ENCODE results near the gene MON2.

Gene MON2

GRCh38 chr12:62613081-62613480 is 146.5 kb downstream of the MON2 start:
- DNase-seq (ENCODE audit: low read depth in 2 of 2), result no peak

- DNase-seq (ENCODE audit: low read depth in 2 of 2), result no peak
Observed at GRCh38 chr12:62618319-62618718, 151.7 kb downstream of the MON2 start.

- DNase-seq (ENCODE audit: low read depth in 2 of 2), result no peak
Observed at GRCh38 chr12:62618930-62619329, 152.3 kb downstream of the MON2 start.

- DNase-seq (ENCODE audit: low read depth in 2 of 2), result no peak
Observed at GRCh38 chr12:62621101-62621638, 154.5 kb downstream of the MON2 start.

GRCh38 chr12:62622177-62622576 is 155.6 kb downstream of the MON2 start:
- no peak for DNase-seq (ENCODE audit: low read depth in 2 of 2)

GRCh38 chr12:62625228-62625627 is 158.6 kb downstream of the MON2 start:
- no peak for DNase-seq (ENCODE audit: low read depth in 2 of 2)

GRCh38 chr12:62627181-62627580 is 160.6 kb downstream of the MON2 start:
- no peak for DNase-seq (ENCODE audit: low read depth in 2 of 2)

- no peak for DNase-seq (ENCODE audit: low read depth in 2 of 2)
Observed at GRCh38 chr12:62629413-62629812, 162.8 kb downstream of the MON2 start.

GRCh38 chr12:62629971-62630739 is 163.5 kb downstream of the MON2 start:
- no peak for DNase-seq (ENCODE audit: low read depth in 2 of 2)

GRCh38 chr12:62631471-62632410 is 165.1 kb downstream of the MON2 start:
- DNase-seq (ENCODE audit: low read depth in 2 of 2), result no peak

- no peak for DNase-seq (ENCODE audit: low read depth in 2 of 2)
Observed at GRCh38 chr12:62632411-62632918, 165.8 kb downstream of the MON2 start.

GRCh38 chr12:62635649-62636048 is 169.0 kb downstream of the MON2 start:
- DNase-seq (ENCODE audit: low read depth in 2 of 2), result no peak

GRCh38 chr12:62637679-62638078 is 171.1 kb downstream of the MON2 start:
- no peak for DNase-seq (ENCODE audit: low read depth in 2 of 2)

GRCh38 chr12:62640910-62641448 is 174.4 kb downstream of the MON2 start:
- no peak for DNase-seq (ENCODE audit: low read depth in 2 of 2)

- no peak for DNase-seq (ENCODE audit: low read depth in 2 of 2)
Observed at GRCh38 chr12:62642486-62642885, 175.9 kb downstream of the MON2 start.

GRCh38 chr12:62643486-62643885 is 176.9 kb downstream of the MON2 start:
- no peak for DNase-seq (ENCODE audit: low read depth in 2 of 2)

- DNase-seq (ENCODE audit: low read depth in 2 of 2), result no peak
Observed at GRCh38 chr12:62646566-62646965, 179.9 kb downstream of the MON2 start.

- no peak for DNase-seq (ENCODE audit: low read depth in 2 of 2)
Observed at GRCh38 chr12:62647586-62647985, 181.0 kb downstream of the MON2 start.

GRCh38 chr12:62649412-62650138 is 182.9 kb downstream of the MON2 start:
- no peak for DNase-seq (ENCODE audit: low read depth in 2 of 2)
